ENCODE results near the gene FOS. TPM values are rescaled to one million over a fixed set of nuclear protein-coding genes. Genes with fewer than 3 reads are reported as not detected.
"Not testable (repeated sequence)": the region's sequence is repeated elsewhere in the genome, so short reads cannot be mapped to it uniquely, and the experiment has no call there.

Gene FOS
- total and polyA plus RNA-seq, 2 of the 4 experiments (the other 2 are of a cell fraction), result 53.6 to 171 TPM

GRCh38 chr14:75307700-75308379 lies 29.2 kb downstream of the FOS start:
- dilution Hi-C loops (cut with HindIII; ENCODE audit: low sequenced_read_pairs, unreplicated experiment), result loop anchor here (25.0 kb wide), 1 partner anchor 171 kb away; the partner anchor contains the start of gene NEK9
- H3K14ac ChIP-seq (replicated peaks; ENCODE audit: low read depth, low read length), result no peak overlapping the region
- no peak overlapping the region for H3K9ac ChIP-seq (ENCODE audit: low read depth, low read length)
- H3K27ac ChIP-seq (ENCODE audit: insufficient read depth, low read length), result no peak overlapping the region
- no peak overlapping the region for H3K56ac ChIP-seq (ENCODE audit: extremely low read depth, insufficient read depth, low read length)
- no peak overlapping the region for H2BK5ac ChIP-seq (ENCODE audit: low read depth, low read length, poor library complexity, severe bottlenecking)
- WGBS, 2 experiments (ENCODE audit: extremely low coverage in 2 of 2, insufficient read length in 1 of 2), result 0% methylated on average over 5 of the region's 12 CpGs; no CpG with 5 or more reads in 1 of the 2 experiments
- H4K8ac ChIP-seq (ENCODE audit: low read depth in 2 of 2, low read length in 2 of 2), result no peak overlapping the region
- BruUV-seq (replicated peaks), result no TSS peak
- H3K4me2 ChIP-seq (ENCODE audit: low read depth, low read length), result no peak overlapping the region
- intact Hi-C loops (cut with micrococcal nuclease), result loop anchor here (1.0 kb wide), 4 partner anchors 119 to 346 kb away; no protein-coding TSS in a partner anchor
- ATAC-seq (ENCODE audit: low read depth) (peak; percentile 60), DNase-seq (peak; percentile 76)
- in situ Hi-C loops (cut with MboI; ENCODE audit: low sequenced_read_pairs), result loop anchor here (5.0 to 10.0 kb wide), 2 partner anchors 179 to 393 kb away; no protein-coding TSS in a partner anchor
- H2BK120ac ChIP-seq (ENCODE audit: low read depth, low read length), result no peak overlapping the region
- no peaks in the 10 kb centered on the region for H3K27me3 ChIP-seq (ENCODE audit: control insufficient read depth, insufficient read depth, low read length)
- H2BK20ac ChIP-seq (ENCODE audit: low read depth, low read length), result no peak overlapping the region
- peaks cover 8% of the 10 kb centered on the region for H3K4me1 ChIP-seq (ENCODE audit: control insufficient read depth, insufficient read depth, low read length)
- POLR2A ChIA-PET (ENCODE audit: unreplicated experiment), result no interaction called here
- no peak overlapping the region for H3K4ac ChIP-seq (ENCODE audit: low read depth, low read length)
- H2AFZ ChIP-seq (replicated peaks; ENCODE audit: low read length, poor library complexity), result peak overlapping the region; percentile 83
- H2AK5ac ChIP-seq (ENCODE audit: low read depth, low read length), result no peak overlapping the region
- H3K18ac ChIP-seq (ENCODE audit: low read depth, low read length), result no peak overlapping the region
- H3K9me3 ChIP-seq (ENCODE audit: control insufficient read depth, insufficient read depth, low read length), result no peaks in the 10 kb centered on the region
- H4K5ac ChIP-seq (ENCODE audit: low read depth, low read length), result no peak overlapping the region
- CTCF ChIA-PET, result interaction anchor here (0.8 to 4.6 kb wide), 4 partner anchors 118 to 253 kb away, joined by 3 to 24 read pairs (median 3); no protein-coding TSS in a partner anchor
- H4K91ac ChIP-seq (ENCODE audit: insufficient read depth, low read depth, low read length), result no peak overlapping the region
- no peaks in the 10 kb centered on the region for H4K20me1 ChIP-seq (ENCODE audit: insufficient read depth, low read length)
- H3K79me1 ChIP-seq (ENCODE audit: low read depth in 1 of 2, low read length in 2 of 2), result no peaks in the 10 kb centered on the region
- TF ChIP-seq RCOR1 (IDR thresholded peaks at IDR 0.05; ENCODE audit: insufficient replicate concordance, low read length) (no peak), CHD1 (IDR thresholded peaks at IDR 0.05; ENCODE audit: low read depth, low read length) (no peak), SMC3 (IDR thresholded peaks at IDR 0.05; ENCODE audit: low read depth, low read length) (peak; percentile 97), CTCF (conservative IDR thresholded peaks at IDR 0.05; ENCODE audit: low read depth, low read length) (peak; percentile 95), RAD21 (IDR thresholded peaks at IDR 0.05; ENCODE audit: low read length) (peak; percentile 90)
- H3K36me3 ChIP-seq (ENCODE audit: control insufficient read depth, insufficient read depth, low read length), result no peaks in the 10 kb centered on the region
- H2BK15ac ChIP-seq (ENCODE audit: low read depth, low read length), result no peak overlapping the region
- peak overlapping the region; percentile 68 for H2AK9ac ChIP-seq (replicated peaks; ENCODE audit: low read depth, low read length, poor library complexity)
- no peaks in the 10 kb centered on the region for H3K9me1 ChIP-seq (ENCODE audit: insufficient read depth, low read length)
- H3K23ac ChIP-seq (ENCODE audit: low read depth, low read length), result no peak overlapping the region; the same call in 1 of the 2 replicates
- H3K4me3 ChIP-seq (ENCODE audit: insufficient read depth, low read depth, low read length), result no peak overlapping the region

GRCh38 chr14:75308991-75309390 lies 30.4 kb downstream of the FOS start:
- ATAC-seq (ENCODE audit: low read depth); H3K79me1 ChIP-seq (ENCODE audit: low read depth in 1 of 2, low read length in 2 of 2); POLR2A ChIA-PET (ENCODE audit: unreplicated experiment); H4K8ac ChIP-seq (ENCODE audit: low read depth in 2 of 2, low read length in 2 of 2); H3K36me3 ChIP-seq (ENCODE audit: control insufficient read depth, insufficient read depth, low read length); H3K14ac ChIP-seq (replicated peaks; ENCODE audit: low read depth, low read length); H3K18ac ChIP-seq (ENCODE audit: low read depth, low read length); H3K4me2 ChIP-seq (ENCODE audit: low read depth, low read length); H3K56ac ChIP-seq (ENCODE audit: extremely low read depth, insufficient read depth, low read length); H3K9me3 ChIP-seq (ENCODE audit: control insufficient read depth, insufficient read depth, low read length); H2AK5ac ChIP-seq (ENCODE audit: low read depth, low read length); H3K27ac ChIP-seq (ENCODE audit: insufficient read depth, low read length); H3K4me1 ChIP-seq (ENCODE audit: control insufficient read depth, insufficient read depth, low read length); H2BK15ac ChIP-seq (ENCODE audit: low read depth, low read length); H2BK20ac ChIP-seq (ENCODE audit: low read depth, low read length); H2AK9ac ChIP-seq (replicated peaks; ENCODE audit: low read depth, low read length, poor library complexity); H3K4me3 ChIP-seq (ENCODE audit: insufficient read depth, low read depth, low read length); BruUV-seq (replicated peaks); H3K27me3 ChIP-seq (ENCODE audit: control insufficient read depth, insufficient read depth, low read length); H3K9me1 ChIP-seq (ENCODE audit: insufficient read depth, low read length); H3K9ac ChIP-seq (ENCODE audit: low read depth, low read length); H2BK120ac ChIP-seq (ENCODE audit: low read depth, low read length); intact Hi-C loops (cut with micrococcal nuclease); H4K5ac ChIP-seq (ENCODE audit: low read depth, low read length); H3K23ac ChIP-seq (ENCODE audit: low read depth, low read length); H2AFZ ChIP-seq (replicated peaks; ENCODE audit: low read length, poor library complexity); H3K4ac ChIP-seq (ENCODE audit: low read depth, low read length); H4K91ac ChIP-seq (ENCODE audit: insufficient read depth, low read depth, low read length); H2BK5ac ChIP-seq (ENCODE audit: low read depth, low read length, poor library complexity, severe bottlenecking); H4K20me1 ChIP-seq (ENCODE audit: insufficient read depth, low read length); DNase-seq: not testable (repeated sequence)
- WGBS, 2 experiments (ENCODE audit: extremely low coverage in 2 of 2, insufficient read length in 1 of 2), result 100% methylated on average over 1 of the region's 7 CpGs; no CpG with 5 or more reads in 1 of the 2 experiments
- CTCF ChIA-PET, result interaction anchor here (0.7 to 4.6 kb wide), 4 partner anchors 22 to 252 kb away, joined by 3 to 24 read pairs (median 5); no protein-coding TSS in a partner anchor
- dilution Hi-C loops (cut with HindIII; ENCODE audit: low sequenced_read_pairs, unreplicated experiment), result loop anchor here (25.0 kb wide), 1 partner anchor 172 kb away; the partner anchor contains the start of gene NEK9
- in situ Hi-C loops (cut with MboI; ENCODE audit: low sequenced_read_pairs), result loop anchor here (5.0 to 10.0 kb wide), 2 partner anchors 178 to 394 kb away; no protein-coding TSS in a partner anchor

All from IMR-90 (cell line).